Prostate gland (tissue), 2 donors: Measurements from ENCODE around the gene PTPRT.

Experiments used
- CTCF ChIP-seq, 4 experiments: fragments of 200-600 bp in 2 of 4; fragments of 450-650 bp in 2 of 4; sonication (generic) in 2 of 4; IDR thresholded peaks; 1 replicate in 3 of 4; 2 replicates in 1 of 4; pipeline ENCODE4 v1.5.1; 2016 to 2019; ENCODE audit warnings: antibody characterized with exemption in 4 of 4, mild to moderate bottlenecking in 2 of 4, moderate library complexity in 2 of 4
- POLR2A ChIP-seq: fragments of 450-650 bp; IDR thresholded peaks from one replicate; pipeline ENCODE4 v1.6.1; 2016; ENCODE audit warnings: antibody characterized with exemption, mild to moderate bottlenecking
- POLR2AphosphoS5 ChIP-seq: sonication (generic); formaldehyde crosslinking; IDR thresholded peaks from one replicate; pipeline ENCODE4 v1.6.1; 2017; ENCODE audit warnings: antibody characterized with exemption

- TF ChIP-seq POLR2AphosphoS5 (no peak), CTCF (IDR thresholded peaks at IDR 0.05) (no peak), POLR2A (no peak)
These were observed 997.4 kb downstream of the PTPRT start for GRCh38 chr20:42192321-42192720.
